HFFc6 (cell line): Measurements from ENCODE around the gene RGS8. TPM values are rescaled to one million over a fixed set of nuclear protein-coding genes. Genes with fewer than 3 reads are reported as not detected.

Experiments
- DNase-seq: peaks from one replicate; pipeline ENCODE4 v3.0.0-alpha.2; 2018
- H3K27ac Mint-ChIP-seq: 2 replicates; pipeline ENCODE4 v1.8.0; 2020; ENCODE audit warnings: mild to moderate bottlenecking, mixed read lengths
- H3K27me3 Mint-ChIP-seq: 2 replicates; pipeline ENCODE4 v1.8.0; 2021; ENCODE audit warnings: mild to moderate bottlenecking, moderate library complexity, mixed read lengths; ENCODE audit not compliant: insufficient read depth
- H3K36me3 Mint-ChIP-seq: 2 replicates; pipeline ENCODE4 v1.8.0; 2021; ENCODE audit warnings: low read depth, mixed read lengths
- H3K4me1 Mint-ChIP-seq: 2 replicates; pipeline ENCODE4 v1.8.0; 2020; ENCODE audit warnings: low read depth, mixed read lengths
- H3K4me3 Mint-ChIP-seq: 2 replicates; pipeline ENCODE4 v1.8.0; 2020; ENCODE audit warnings: mild to moderate bottlenecking, moderate library complexity, mixed read lengths
- H3K9me3 Mint-ChIP-seq: 2 replicates; pipeline ENCODE4 v1.8.0; 2020; ENCODE audit warnings: mild to moderate bottlenecking, mixed read lengths
- total RNA-seq, 6 experiments: library from RNA; stranded (reverse); fragmentation: NEBNext Ultra II Directional; extraction: Animal tissue kit (Norgen Biotek cat#: 25700); gene quantifications; 2 replicates in 1 of 6; 3 replicates in 5 of 6; pipeline ENCODE4 v1.2.3, GENCODE V29; 2021
- TF ChIP-seq, protein P1 (sequence below): fragments of 200-600 bp; sonication (generic); IDR thresholded peaks from 2 replicates; pipeline ENCODE4 v1.5.0; 2021; ENCODE audit warnings: antibody characterized with exemption, mild to moderate bottlenecking

Gene RGS8
- total RNA-seq, 6 experiments from 2014 or later: not detected

GRCh38 chr1:182682898-182683501 is 1.4 kb downstream of the RGS8 start:
- TF ChIP-seq, protein P1, sequence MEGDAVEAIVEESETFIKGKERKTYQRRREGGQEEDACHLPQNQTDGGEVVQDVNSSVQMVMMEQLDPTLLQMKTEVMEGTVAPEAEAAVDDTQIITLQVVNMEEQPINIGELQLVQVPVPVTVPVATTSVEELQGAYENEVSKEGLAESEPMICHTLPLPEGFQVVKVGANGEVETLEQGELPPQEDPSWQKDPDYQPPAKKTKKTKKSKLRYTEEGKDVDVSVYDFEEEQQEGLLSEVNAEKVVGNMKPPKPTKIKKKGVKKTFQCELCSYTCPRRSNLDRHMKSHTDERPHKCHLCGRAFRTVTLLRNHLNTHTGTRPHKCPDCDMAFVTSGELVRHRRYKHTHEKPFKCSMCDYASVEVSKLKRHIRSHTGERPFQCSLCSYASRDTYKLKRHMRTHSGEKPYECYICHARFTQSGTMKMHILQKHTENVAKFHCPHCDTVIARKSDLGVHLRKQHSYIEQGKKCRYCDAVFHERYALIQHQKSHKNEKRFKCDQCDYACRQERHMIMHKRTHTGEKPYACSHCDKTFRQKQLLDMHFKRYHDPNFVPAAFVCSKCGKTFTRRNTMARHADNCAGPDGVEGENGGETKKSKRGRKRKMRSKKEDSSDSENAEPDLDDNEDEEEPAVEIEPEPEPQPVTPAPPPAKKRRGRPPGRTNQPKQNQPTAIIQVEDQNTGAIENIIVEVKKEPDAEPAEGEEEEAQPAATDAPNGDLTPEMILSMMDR: no peak

GRCh38 chr1:182682406-182682805 is 2.0 kb downstream of the RGS8 start:
- H3K9me3 Mint-ChIP-seq: no peaks in the 10 kb centered on the region
- no peak overlapping the region for H3K27ac Mint-ChIP-seq
- H3K36me3 Mint-ChIP-seq: no peaks in the 10 kb centered on the region
- no peak for DNase-seq
- no peak overlapping the region for H3K4me3 Mint-ChIP-seq
- TF ChIP-seq, protein P1: no peak
- H3K27me3 Mint-ChIP-seq: peaks cover 12% of the 10 kb centered on the region
- no peaks in the 10 kb centered on the region for H3K4me1 Mint-ChIP-seq

More at GRCh38 chr1:182682898-182683501, 1.4 kb downstream of the RGS8 start:
- no peaks in the 10 kb centered on the region for H3K36me3 Mint-ChIP-seq
- no peak for DNase-seq
- H3K9me3 Mint-ChIP-seq: no peaks in the 10 kb centered on the region
- no peaks in the 10 kb centered on the region for H3K4me1 Mint-ChIP-seq
- H3K27me3 Mint-ChIP-seq: peaks cover 12% of the 10 kb centered on the region
- H3K4me3 Mint-ChIP-seq: no peak overlapping the region
- H3K27ac Mint-ChIP-seq: no peak overlapping the region

DNA sequence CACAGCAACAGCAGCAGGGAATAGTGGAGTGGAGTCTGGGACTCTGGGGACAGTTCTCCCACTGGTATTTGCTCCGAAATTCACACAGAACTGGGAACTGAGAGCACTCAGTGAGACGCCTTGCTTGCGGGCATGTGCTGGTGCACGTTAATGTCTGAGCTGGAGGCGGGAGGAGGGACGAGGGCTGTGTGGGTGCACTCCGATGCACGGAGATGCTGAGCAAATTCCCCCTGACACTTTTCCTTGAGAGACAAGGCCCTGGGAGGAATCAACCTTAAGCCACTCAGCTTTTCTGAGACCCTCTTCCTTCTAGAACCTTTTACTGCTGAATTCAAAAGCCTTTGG is 2.8 kb downstream of the RGS8 start:
- H3K36me3 Mint-ChIP-seq: no peaks in the 10 kb centered on the region
- no peaks in the 10 kb centered on the region for H3K4me1 Mint-ChIP-seq
- no peaks in the 10 kb centered on the region for H3K9me3 Mint-ChIP-seq
- no peak overlapping the region for H3K27ac Mint-ChIP-seq
- no peak for DNase-seq
- H3K4me3 Mint-ChIP-seq: no peak overlapping the region
- peaks cover 12% of the 10 kb centered on the region for H3K27me3 Mint-ChIP-seq
- TF ChIP-seq, protein P1: no peak

GRCh38 chr1:182680901-182681567 is 3.4 kb downstream of the RGS8 start:
- H3K27ac Mint-ChIP-seq: no peak overlapping the region
- DNase-seq: no peak

GRCh38 chr1:182680408-182680807 is 4.0 kb downstream of the RGS8 start:
- no peak for DNase-seq
- H3K27me3 Mint-ChIP-seq: peaks cover 13% of the 10 kb centered on the region
- H3K27ac Mint-ChIP-seq: no peak overlapping the region
- H3K4me3 Mint-ChIP-seq: no peak overlapping the region
- H3K9me3 Mint-ChIP-seq: no peaks in the 10 kb centered on the region
- no peaks in the 10 kb centered on the region for H3K36me3 Mint-ChIP-seq
- no peaks in the 10 kb centered on the region for H3K4me1 Mint-ChIP-seq
- TF ChIP-seq, protein P1: no peak

More at GRCh38 chr1:182680901-182681567, 3.4 kb downstream of the RGS8 start:
- H3K4me1 Mint-ChIP-seq: no peaks in the 10 kb centered on the region
- no peak overlapping the region for H3K4me3 Mint-ChIP-seq
- H3K9me3 Mint-ChIP-seq: no peaks in the 10 kb centered on the region
- no peaks in the 10 kb centered on the region for H3K36me3 Mint-ChIP-seq
- peaks cover 12% of the 10 kb centered on the region for H3K27me3 Mint-ChIP-seq
- TF ChIP-seq, protein P1: no peak
